Measurements from ENCODE around the gene PTPRE.

Gene PTPRE

GRCh38 chr10:127980898-127981297 lies 74.0 kb downstream of the PTPRE start:
- Mint-ChIP-seq H3K4me3 (no peak overlapping the region), H3K27ac (no peak overlapping the region), H3K9me3 (peaks cover 13% of the 10 kb centered on the region), H3K27me3 (ENCODE audit: low read depth, poor library complexity) (peaks cover 3% of the 10 kb centered on the region), H3K4me1 (peaks cover 22% of the 10 kb centered on the region), H3K36me3 (ENCODE audit: low read depth) (no peaks in the 10 kb centered on the region)
- DNase-seq = no peak
- no peak for TF ChIP-seq CTCF (IDR thresholded peaks at IDR 0.05)

GRCh38 chr10:127982601-127983000 lies 75.7 kb downstream of the PTPRE start:
- Mint-ChIP-seq H3K27me3 (ENCODE audit: low read depth, poor library complexity) (peaks cover 3% of the 10 kb centered on the region), H3K9me3 (peaks cover 13% of the 10 kb centered on the region), H3K36me3 (ENCODE audit: low read depth) (no peaks in the 10 kb centered on the region), H3K4me1 (peaks cover 5% of the 10 kb centered on the region), H3K27ac (no peak overlapping the region), H3K4me3 (no peak overlapping the region)
- DNase-seq = no peak
- no peak for TF ChIP-seq CTCF (IDR thresholded peaks at IDR 0.05)

- H3K27me3 Mint-ChIP-seq (ENCODE audit: low read depth, poor library complexity) = peaks cover 3% of the 10 kb centered on the region
- peaks cover 13% of the 10 kb centered on the region for H3K9me3 Mint-ChIP-seq
- no peaks in the 10 kb centered on the region for H3K36me3 Mint-ChIP-seq (ENCODE audit: low read depth)
- H3K27ac Mint-ChIP-seq = no peak overlapping the region
- H3K4me1 Mint-ChIP-seq = no peaks in the 10 kb centered on the region
- DNase-seq = no peak
- no peak for TF ChIP-seq CTCF (IDR thresholded peaks at IDR 0.05)
- no peak overlapping the region for H3K4me3 Mint-ChIP-seq
Observed at GRCh38 chr10:127983344-127984100, 76.6 kb downstream of the PTPRE start.

GRCh38 chr10:127984945-127985344 lies 78.0 kb downstream of the PTPRE start:
- H3K9me3 Mint-ChIP-seq = peaks cover 11% of the 10 kb centered on the region
- H3K4me3 Mint-ChIP-seq = no peak overlapping the region
- no peaks in the 10 kb centered on the region for H3K4me1 Mint-ChIP-seq
- DNase-seq = no peak
- H3K27ac Mint-ChIP-seq = no peak overlapping the region
- H3K36me3 Mint-ChIP-seq (ENCODE audit: low read depth) = no peaks in the 10 kb centered on the region
- H3K27me3 Mint-ChIP-seq (ENCODE audit: low read depth, poor library complexity) = peaks cover 2% of the 10 kb centered on the region
- no peak for TF ChIP-seq CTCF (IDR thresholded peaks at IDR 0.05)

GRCh38 chr10:127986531-127987466 lies 79.9 kb downstream of the PTPRE start:
- H3K4me1 Mint-ChIP-seq = peaks cover 3% of the 10 kb centered on the region
- no peak overlapping the region for H3K27ac Mint-ChIP-seq
- H3K4me3 Mint-ChIP-seq = no peak overlapping the region
- H3K27me3 Mint-ChIP-seq (ENCODE audit: low read depth, poor library complexity) = no peaks in the 10 kb centered on the region
- H3K9me3 Mint-ChIP-seq = no peaks in the 10 kb centered on the region
- no peak for DNase-seq
- no peak for TF ChIP-seq CTCF (IDR thresholded peaks at IDR 0.05)
- no peaks in the 10 kb centered on the region for H3K36me3 Mint-ChIP-seq (ENCODE audit: low read depth)
